H1 (cell line): ENCODE data around the gene MAP3K15. TPM values are rescaled to one million over a fixed set of nuclear protein-coding genes. Genes with fewer than 3 reads are reported as not detected.

Source experiments
- CTCF ChIA-PET: fragments of 300-600 bp; sonication (Branson Sonifier 250); formaldehyde crosslinking; loops from one replicate; lab custom pipeline; 2021; ENCODE audit not compliant: partially characterized antibody; lab: Charles Lee
- POLR2A ChIA-PET: fragments of 300-600 bp; sonication (Branson Sonifier 250); formaldehyde crosslinking; loops from one replicate; lab custom pipeline; 2021; ENCODE audit warnings: inconsistent platforms; ENCODE audit not compliant: partially characterized antibody; lab: Charles Lee
- DNase-seq, 2 experiments: peaks; one replicate each; pipeline versions ENCODE4 v3.0.0 to v3.0.0-alpha.2; 2010 to 2022; ENCODE audit warnings: low spot score in 2 of 2, low read depth in 1 of 2, mixed read lengths in 1 of 2
- FAIRE-seq: peaks from 2 replicates; lab custom pipeline; 2011; peaks lifted over from hg19 to GRCh38; lab: Jason Lieb, UNC
- H2AFZ ChIP-seq: 2 replicates; pipeline ENCODE4 v1.8.1; 2012; ENCODE audit warnings: low read length, inconsistent platforms
- H2AK5ac ChIP-seq: 2 replicates; pipeline ENCODE4 v1.6.1; 2013; ENCODE audit warnings: low read depth, low read length
- H2BK120ac ChIP-seq: replicated peaks from 2 replicates; pipeline ENCODE3; 2013; ENCODE audit warnings: low read depth, low read length, inconsistent platforms
- H2BK12ac ChIP-seq: 2 replicates; pipeline ENCODE4 v1.6.1; 2013; ENCODE audit warnings: low read depth, low read length
- H2BK15ac ChIP-seq: 2 replicates; pipeline ENCODE4 v1.6.1; 2013; ENCODE audit warnings: low read length
- H2BK20ac ChIP-seq: 2 replicates; pipeline ENCODE4 v1.6.1; 2013; ENCODE audit warnings: low read length
- H2BK5ac ChIP-seq: 2 replicates; pipeline ENCODE4 v1.6.1; 2013; ENCODE audit warnings: low read depth, low read length
- H3K14ac ChIP-seq: 2 replicates; pipeline ENCODE4 v1.6.1; 2013; ENCODE audit warnings: inconsistent platforms; ENCODE audit not compliant: insufficient read length
- H3K18ac ChIP-seq: 2 replicates; pipeline ENCODE4 v1.6.1; 2013; ENCODE audit warnings: low read length; ENCODE audit errors: extremely low read depth
- H3K23ac ChIP-seq: 2 replicates; pipeline ENCODE4 v1.6.1; 2013; ENCODE audit warnings: inconsistent platforms; ENCODE audit not compliant: insufficient read length
- H3K23me2 ChIP-seq: 2 replicates; pipeline ENCODE4 v1.6.1; 2013; ENCODE audit warnings: low read depth, low read length
- H3K27ac ChIP-seq: 2 replicates; pipeline ENCODE4 v1.6.1; 2011; ENCODE audit warnings: low read depth, low read length, inconsistent platforms
- H3K27me3 ChIP-seq, 4 experiments: replicated peaks in 1 of 4; 1 replicate in 1 of 4; 2 replicates in 3 of 4; pipeline versions ENCODE4 v1.6.1 to v1.8.1; 2011 to 2013; ENCODE audit warnings: low read length in 3 of 4, mild to moderate bottlenecking in 3 of 4, inconsistent platforms in 2 of 4, mixed read lengths in 2 of 4, moderate library complexity in 1 of 4; ENCODE audit not compliant: control insufficient read depth in 3 of 4, insufficient read depth in 3 of 4; ENCODE audit errors: extremely low read depth in 1 of 4
- H3K36me3 ChIP-seq, 4 experiments: 2 replicates each; pipeline versions ENCODE4 v1.6.1 to v1.8.1; 2011 to 2013; ENCODE audit warnings: mild to moderate bottlenecking in 4 of 4, low read length in 3 of 4, moderate library complexity in 2 of 4, control low read depth in 1 of 4, inconsistent platforms in 1 of 4; ENCODE audit not compliant: insufficient read depth in 4 of 4, control insufficient read depth in 2 of 4
- H3K4ac ChIP-seq: replicated peaks from 2 replicates; pipeline ENCODE3; 2013; ENCODE audit warnings: low read length, low read depth, mixed read lengths, inconsistent platforms; ENCODE audit not compliant: insufficient read length
- H3K4me1 ChIP-seq, 4 experiments: replicated peaks in 1 of 4; 1 replicate in 1 of 4; 2 replicates in 3 of 4; pipeline versions ENCODE4 v1.6.1 to v1.8.1; 2011 to 2013; ENCODE audit warnings: low read length in 3 of 4, inconsistent platforms in 2 of 4, mixed read lengths in 1 of 4; ENCODE audit not compliant: insufficient read depth in 4 of 4, control insufficient read depth in 3 of 4
- H3K4me2 ChIP-seq, 2 experiments: 2 replicates each; pipeline versions ENCODE4 v1.6.1 to v1.8.1; 2011 to 2013; ENCODE audit warnings: low read depth in 2 of 2, low read length in 2 of 2, control low read depth in 1 of 2, inconsistent platforms in 1 of 2, mild to moderate bottlenecking in 1 of 2; ENCODE audit not compliant: insufficient read depth in 1 of 2
- H3K4me3 ChIP-seq, 4 experiments: fragments of 200-600, 300-600 bp in 1 of 4; sonication (generic), shearing (Covaris generic), sonication (Bioruptor Twin) in 1 of 4; 2 replicates each; pipeline versions ENCODE4 v1.5.1 to v1.8.1; 2011 to 2016; ENCODE audit warnings: low read length in 4 of 4, low read depth in 3 of 4, control low read depth in 2 of 4, inconsistent platforms in 2 of 4, mild to moderate bottlenecking in 2 of 4, mixed read lengths in 1 of 4, moderate library complexity in 1 of 4; ENCODE audit not compliant: insufficient read depth in 2 of 4; ENCODE audit errors: extremely low read depth in 1 of 4
- H3K56ac ChIP-seq: replicated peaks from 2 replicates; pipeline ENCODE3; 2013; ENCODE audit warnings: low read depth, mild to moderate bottlenecking, mixed read lengths, low read length, inconsistent platforms; ENCODE audit not compliant: insufficient read length
- H3K79me1 ChIP-seq: 2 replicates; pipeline ENCODE4 v1.6.1; 2013; ENCODE audit warnings: low read depth, low read length, control low read depth
- H3K79me2 ChIP-seq, 2 experiments: 2 replicates each; pipeline versions ENCODE4 v1.6.1 to v1.8.1; 2012 to 2013; ENCODE audit warnings: low read length in 2 of 2, mild to moderate bottlenecking in 2 of 2, inconsistent platforms in 1 of 2; ENCODE audit not compliant: insufficient read depth in 2 of 2, control insufficient read depth in 1 of 2
- H3K9ac ChIP-seq, 4 experiments: replicated peaks in 1 of 4; 1 replicate in 1 of 4; 2 replicates in 3 of 4; pipeline versions ENCODE4 v1.6.1 to v1.8.1; 2011 to 2013; ENCODE audit warnings: low read depth in 3 of 4, low read length in 3 of 4, control low read depth in 2 of 4, mild to moderate bottlenecking in 2 of 4, moderate library complexity in 2 of 4, inconsistent platforms in 1 of 4; ENCODE audit errors: extremely low read depth in 1 of 4
- H3K9me3 ChIP-seq, 2 experiments: 2 replicates each; pipeline versions ENCODE4 v1.6.1 to v1.8.1; 2012 to 2013; ENCODE audit warnings: mild to moderate bottlenecking in 2 of 2, moderate library complexity in 2 of 2, control low read depth in 1 of 2, inconsistent platforms in 1 of 2, low read depth in 1 of 2, low read length in 1 of 2, mixed read lengths in 1 of 2; ENCODE audit not compliant: insufficient read depth in 2 of 2
- H4K20me1 ChIP-seq, 2 experiments: replicated peaks in 1 of 2; 2 replicates each; pipeline versions ENCODE3 to v1.8.1; 2011 to 2013; ENCODE audit warnings: inconsistent platforms in 2 of 2, low read length in 2 of 2, mild to moderate bottlenecking in 1 of 2; ENCODE audit not compliant: insufficient read depth in 2 of 2, control insufficient read depth in 1 of 2
- H4K5ac ChIP-seq: 2 replicates; pipeline ENCODE4 v1.6.1; 2013; ENCODE audit warnings: low read length, low read depth, mixed read lengths, inconsistent platforms; ENCODE audit not compliant: insufficient read length
- H4K8ac ChIP-seq: 2 replicates; pipeline ENCODE4 v1.8.0; 2013; ENCODE audit warnings: mild to moderate bottlenecking, moderate library complexity, low read length, inconsistent platforms; ENCODE audit not compliant: insufficient read depth; ENCODE audit errors: extremely low read depth
- H4K91ac ChIP-seq: replicated peaks from 2 replicates; pipeline ENCODE3; 2013; ENCODE audit warnings: low read length, mixed read lengths, inconsistent platforms; ENCODE audit not compliant: insufficient read length
- CREB1 ChIP-seq: IDR thresholded peaks from 2 replicates; pipeline ENCODE4 v1.6.1; 2012; ENCODE audit warnings: inconsistent platforms
- EGR1 ChIP-seq: IDR thresholded peaks from 2 replicates; pipeline ENCODE4 v1.6.1; 2011; ENCODE audit warnings: low read depth, low read length, borderline replicate concordance
- GTF2F1 ChIP-seq: IDR thresholded peaks from 2 replicates; pipeline ENCODE4 v1.6.1; 2012; ENCODE audit warnings: low read depth, low read length, improper control_type of control experiment, borderline replicate concordance
- JUND ChIP-seq: IDR thresholded peaks from 2 replicates; pipeline ENCODE4 v1.6.1; 2011; ENCODE audit warnings: mild to moderate bottlenecking, improper control_type of control experiment, low read length
- RBBP5 ChIP-seq: IDR thresholded peaks from 2 replicates; pipeline ENCODE4 v1.7.1; 2012; ENCODE audit warnings: low read depth, mild to moderate bottlenecking, inconsistent platforms, low read length, moderate library complexity, borderline replicate concordance
- WGBS, 2 experiments: shearing (Covaris generic) in 1 of 2; methylation state at CpG; one replicate each; pipeline versions ENCODE4 v1.1.6 to v1.1.7; 2013 to 2015; ENCODE audit warnings: low lambda C conversion rate in 2 of 2, mixed read lengths in 2 of 2, inconsistent platforms in 1 of 2, low coverage in 1 of 2, missing lambda C conversion rate in 1 of 2; ENCODE audit not compliant: insufficient replicate concordance in 2 of 2, insufficient coverage in 1 of 2, insufficient read length in 1 of 2; ENCODE audit errors: extremely low coverage in 1 of 2, missing lambda C conversion rate in 1 of 2; 5-methylcytosine and 5-hydroxymethylcytosine counted together
- polyA plus RNA-seq, 7 experiments: library from polyadenylated mRNA; depleted of rRNA in 3 of 7; stranded (reverse) in 5 of 7; unstranded in 2 of 7; fragments of >200 nt in 5 of 7; fragments of 200-250 nt in 2 of 7; gene quantifications; 1 replicate in 5 of 7; 2 replicates in 1 of 7; 4 replicates in 1 of 7; pipeline versions ENCODE4 v1.2.1 to v1.2.3, GENCODE V29; 2011 to 2013; ENCODE audit warnings: missing spikeins in 2 of 7, mixed read lengths in 2 of 7
- total RNA-seq: library from RNA; stranded (reverse); fragmentation: NEBNext Ultra II Directional; extraction: Animal tissue kit (Norgen Biotek cat#: 25700); gene quantifications from 2 replicates; pipeline ENCODE4 v1.2.1, GENCODE V29; 2021
- TF ChIP-seq, protein P1 (sequence below): IDR thresholded peaks from 2 replicates; pipeline ENCODE4 v1.6.1; 2011; ENCODE audit warnings: low read length, improper control_type of control experiment

MAP3K15 gene
- total and polyA plus RNA-seq, 2 of the 8 experiments (the other 6 are each of a cell fraction or from before 2014, with no cell fraction given), result 1.8 to 2.4 TPM

DNA sequence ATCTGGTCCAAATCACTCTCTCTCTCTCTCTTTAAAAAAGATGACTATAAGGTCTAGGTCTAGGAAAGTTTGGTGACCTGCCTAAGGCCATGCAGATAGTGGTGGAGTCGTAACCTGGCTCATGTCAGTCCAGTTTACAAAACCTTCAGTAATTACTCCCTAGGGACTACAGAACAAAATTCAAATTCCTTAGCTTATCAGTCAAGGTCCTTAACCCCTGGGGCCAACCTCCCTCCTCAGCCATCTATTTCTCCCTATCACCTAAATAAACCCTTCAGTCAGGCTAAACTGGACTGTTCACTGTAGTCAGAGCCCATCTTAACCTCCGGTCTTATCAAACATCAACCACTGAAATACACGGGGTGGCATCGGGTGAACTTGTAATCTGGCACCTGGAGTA lies 68.9 kb downstream of the MAP3K15 start:
- H2AK5ac ChIP-seq, result no peak overlapping the region
- TF ChIP-seq JUND, result no peak
- no peak for TF ChIP-seq EGR1
- no peak for TF ChIP-seq GTF2F1
- TF ChIP-seq, protein P1, sequence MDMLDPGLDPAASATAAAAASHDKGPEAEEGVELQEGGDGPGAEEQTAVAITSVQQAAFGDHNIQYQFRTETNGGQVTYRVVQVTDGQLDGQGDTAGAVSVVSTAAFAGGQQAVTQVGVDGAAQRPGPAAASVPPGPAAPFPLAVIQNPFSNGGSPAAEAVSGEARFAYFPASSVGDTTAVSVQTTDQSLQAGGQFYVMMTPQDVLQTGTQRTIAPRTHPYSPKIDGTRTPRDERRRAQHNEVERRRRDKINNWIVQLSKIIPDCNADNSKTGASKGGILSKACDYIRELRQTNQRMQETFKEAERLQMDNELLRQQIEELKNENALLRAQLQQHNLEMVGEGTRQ, result no peak
- TF ChIP-seq CREB1, result no peak
- no peak for TF ChIP-seq RBBP5

More for the DNA sequence above, 68.9 kb downstream of the MAP3K15 start:
- WGBS, 2 experiments, result 98% methylated on average over 4 of the region's 4 CpGs; no CpG with 5 or more reads in 1 of the 2 experiments
- H3K4me3 ChIP-seq, result no peak overlapping the region
- no peak overlapping the region for H4K91ac ChIP-seq
- ChIA-PET POLR2A (no interaction called here), CTCF (interaction anchor here (1.4 kb wide), 1 partner anchor 58 kb away, joined by 3 read pairs; no protein-coding TSS in a partner anchor)
- no peak overlapping the region for H4K5ac ChIP-seq
- no peak overlapping the region for H3K4ac ChIP-seq
- no peak overlapping the region for H2AFZ ChIP-seq
- no peak overlapping the region for H3K14ac ChIP-seq
- H3K23ac ChIP-seq, result no peak overlapping the region
- DNase-seq, result no peak
- H3K27me3 ChIP-seq, result no peaks in the 10 kb centered on the region
- H4K8ac ChIP-seq, result no peak overlapping the region
- no peak overlapping the region for H3K27ac ChIP-seq
- no peaks in the 10 kb centered on the region for H3K9me3 ChIP-seq
- H2BK120ac ChIP-seq, result no peak overlapping the region
- H2BK20ac ChIP-seq, result no peak overlapping the region
- no peak overlapping the region for H3K56ac ChIP-seq
- H3K9ac ChIP-seq, result no peak overlapping the region
- H3K79me1 ChIP-seq, result no peaks in the 10 kb centered on the region
- H3K79me2 ChIP-seq, result no peaks in the 10 kb centered on the region
- H2BK15ac ChIP-seq, result no peak overlapping the region
- H3K4me2 ChIP-seq, result no peak overlapping the region
- no peaks in the 10 kb centered on the region for H3K36me3 ChIP-seq
- no peaks in the 10 kb centered on the region for H3K4me1 ChIP-seq
- no peak for FAIRE-seq
- H2BK5ac ChIP-seq, result no peak overlapping the region
- no peaks in the 10 kb centered on the region for H4K20me1 ChIP-seq
- H3K23me2 ChIP-seq, result no peaks in the 10 kb centered on the region
- no peak overlapping the region for H2BK12ac ChIP-seq
- H3K18ac ChIP-seq, result no peak overlapping the region
